Tibial artery (tissue), 4 donors: ENCODE results near the gene DIDO1.

ENCODE experiments used
- DNase-seq, 2 donors: peaks; one replicate each; pipeline ENCODE4 v3.0.0-alpha.2; 2019
- H3K27ac ChIP-seq, 2 donors: fragments of 200-600 bp; sonication (generic) in 1 of 2; 1 replicate in 1 of 2; 2 replicates in 1 of 2; pipeline ENCODE4 v1.5.1; 2018 to 2019; ENCODE audit warnings: mild to moderate bottlenecking in 1 of 2
- H3K27me3 ChIP-seq, 2 donors: fragments of 200-600 bp; sonication (generic) in 1 of 2; one replicate each; pipeline versions ENCODE4 v1.5.1 to v1.6.0; 2016 to 2019
- H3K36me3 ChIP-seq, 3 donors: fragments of 200-600 bp; sonication (generic) in 2 of 3; one replicate each; pipeline ENCODE4 v1.5.1; 2016 to 2019; ENCODE audit warnings: mild to moderate bottlenecking in 2 of 3
- H3K4me1 ChIP-seq, 4 donors: fragments of 200-600 bp; sonication (generic) in 2 of 4; 1 replicate in 3 of 4; 2 replicates in 1 of 4; pipeline ENCODE4 v1.5.1; 2016 to 2019
- H3K4me3 ChIP-seq, 2 donors: fragments of 200-600 bp; sonication (generic) in 1 of 2; 1 replicate in 1 of 2; 2 replicates in 1 of 2; pipeline ENCODE4 v1.5.1; 2018 to 2019; ENCODE audit warnings: mild to moderate bottlenecking in 2 of 2
- H3K9me3 ChIP-seq, 3 donors: fragments of 200-600 bp; sonication (generic) in 1 of 3; one replicate each; pipeline ENCODE4 v1.5.1; 2016 to 2019
- intact Hi-C: fragments of 100-400 bp; cut with DNase I; formaldehyde crosslinking; loops from one replicate; pipeline ENCODE4 v1.15.0; 2023; ENCODE audit warnings: low total_unique reads
- TF ChIP-seq, protein P1 (sequence below), 2 experiments: fragments of 200-600 bp in 1 of 2; fragments of 450-650 bp in 1 of 2; IDR thresholded peaks; one replicate each; pipeline ENCODE4 v1.5.1; 2017 to 2019; ENCODE audit warnings: antibody characterized with exemption in 2 of 2, mild to moderate bottlenecking in 1 of 2, moderate library complexity in 1 of 2

DIDO1 gene

DNA sequence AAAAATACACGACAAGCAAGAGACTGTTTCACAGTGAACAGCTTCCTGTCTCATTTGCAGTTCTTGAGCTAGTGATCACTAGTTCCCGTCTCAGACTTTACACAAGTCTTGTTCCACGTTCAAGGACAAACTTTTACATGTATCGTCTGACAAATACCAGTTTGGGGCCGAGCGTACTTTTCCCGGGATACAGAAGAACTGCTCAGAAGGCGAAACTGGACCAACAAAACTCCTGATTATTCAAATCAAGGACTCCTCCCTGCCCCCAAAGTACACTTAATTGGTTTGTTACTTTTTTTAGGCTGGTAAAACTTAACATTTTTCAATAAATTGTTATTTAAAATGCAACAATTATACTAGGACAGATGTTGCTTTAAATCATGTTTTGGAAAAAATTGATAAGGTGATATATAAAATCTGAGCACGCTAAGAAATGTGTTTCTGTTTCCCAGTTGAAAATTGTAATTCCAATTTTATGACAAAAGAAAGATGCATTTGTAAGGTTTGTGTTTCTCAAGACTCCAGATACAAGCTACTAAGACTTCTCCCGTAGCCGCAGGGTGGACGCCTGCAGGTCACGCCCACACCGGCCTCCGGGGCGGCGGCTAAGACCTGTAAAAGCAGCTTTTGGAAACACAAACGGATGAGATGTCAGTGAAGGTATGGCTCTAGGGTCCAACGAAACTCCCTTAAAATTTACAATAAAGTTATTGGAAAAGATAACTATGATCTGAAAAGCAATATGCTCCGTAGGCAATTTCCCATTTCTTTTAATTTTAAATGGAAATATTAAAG lies 47.9 kb downstream of the DIDO1 start:
- Histone ChIP-seq H3K27ac (no peak overlapping the region), H3K4me3 (no peak overlapping the region), H3K27me3 (no peaks in the 10 kb centered on the region), H3K9me3 (no peaks in the 10 kb centered on the region), H3K36me3 (peaks cover 17 to 30% (median 22%) of the 10 kb centered on the region in 3 donors), H3K4me1 (peaks cover 5 to 21% (median 20%) of the 10 kb centered on the region in 4 donors)
- TF ChIP-seq, protein P1, sequence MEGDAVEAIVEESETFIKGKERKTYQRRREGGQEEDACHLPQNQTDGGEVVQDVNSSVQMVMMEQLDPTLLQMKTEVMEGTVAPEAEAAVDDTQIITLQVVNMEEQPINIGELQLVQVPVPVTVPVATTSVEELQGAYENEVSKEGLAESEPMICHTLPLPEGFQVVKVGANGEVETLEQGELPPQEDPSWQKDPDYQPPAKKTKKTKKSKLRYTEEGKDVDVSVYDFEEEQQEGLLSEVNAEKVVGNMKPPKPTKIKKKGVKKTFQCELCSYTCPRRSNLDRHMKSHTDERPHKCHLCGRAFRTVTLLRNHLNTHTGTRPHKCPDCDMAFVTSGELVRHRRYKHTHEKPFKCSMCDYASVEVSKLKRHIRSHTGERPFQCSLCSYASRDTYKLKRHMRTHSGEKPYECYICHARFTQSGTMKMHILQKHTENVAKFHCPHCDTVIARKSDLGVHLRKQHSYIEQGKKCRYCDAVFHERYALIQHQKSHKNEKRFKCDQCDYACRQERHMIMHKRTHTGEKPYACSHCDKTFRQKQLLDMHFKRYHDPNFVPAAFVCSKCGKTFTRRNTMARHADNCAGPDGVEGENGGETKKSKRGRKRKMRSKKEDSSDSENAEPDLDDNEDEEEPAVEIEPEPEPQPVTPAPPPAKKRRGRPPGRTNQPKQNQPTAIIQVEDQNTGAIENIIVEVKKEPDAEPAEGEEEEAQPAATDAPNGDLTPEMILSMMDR (IDR thresholded peaks at IDR 0.05): no peak
- no peak for DNase-seq
- intact Hi-C loops: loop anchor here (10.0 kb wide), 2 partner anchors 56 to 126 kb away; partner anchors contain the start of genes BHLHE23 and GID8

DNA sequence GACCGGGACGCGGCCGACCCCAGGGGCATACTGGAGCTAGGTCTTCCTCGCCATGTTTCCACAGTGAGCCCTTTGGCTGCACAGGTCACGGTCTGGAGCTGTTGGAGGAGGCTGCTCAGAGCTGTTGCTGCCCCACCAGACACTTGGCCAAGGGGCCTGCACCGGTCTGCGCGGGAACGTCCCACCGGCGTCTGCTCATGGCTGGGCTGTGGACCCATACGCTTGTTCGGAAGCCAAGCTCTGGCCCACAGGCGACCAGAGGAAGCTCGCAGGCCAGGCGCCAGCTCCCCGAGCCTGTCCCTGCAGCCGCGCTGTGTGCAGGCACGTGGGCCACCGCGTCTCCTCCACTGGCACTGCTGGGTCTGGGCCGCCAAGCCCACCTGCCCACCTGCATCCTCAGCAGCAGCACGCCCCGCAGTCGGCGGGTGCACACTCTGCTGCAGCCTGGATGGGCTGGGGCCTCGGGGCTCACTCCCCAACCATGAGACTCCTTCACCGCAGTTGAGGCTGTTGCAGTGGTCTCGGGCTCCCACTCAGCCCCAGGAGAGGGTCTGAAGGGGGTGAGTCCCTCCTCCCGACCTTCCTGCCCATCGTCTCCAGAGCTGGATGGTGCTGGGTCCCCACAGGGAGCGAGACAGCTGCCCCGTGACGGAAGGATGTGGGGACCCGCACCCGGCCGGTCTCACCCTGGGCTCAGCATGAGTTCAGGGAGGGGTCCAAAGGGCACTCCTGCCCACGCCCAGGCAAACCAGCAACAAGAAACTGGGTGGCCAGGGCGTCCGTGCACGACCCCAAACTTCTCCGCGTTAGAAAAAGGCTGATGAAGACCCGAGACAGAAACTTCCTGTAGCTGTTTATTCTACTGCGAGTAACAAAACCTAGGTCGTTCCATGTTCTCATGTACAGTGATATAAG lies 49.1 kb downstream of the DIDO1 start:
- intact Hi-C loops: loop anchor here (10.0 kb wide), 2 partner anchors 58 to 128 kb away; partner anchors contain the start of genes BHLHE23 and GID8
- peak overlapping the region; percentile 77 to 79 for H3K27ac ChIP-seq

GRCh38 chr20:62876501-62876901 lies 49.8 kb downstream of the DIDO1 start:
- no peaks in the 10 kb centered on the region for H3K27me3 ChIP-seq
- peaks cover 5 to 21% (median 20%) of the 10 kb centered on the region in 4 donors for H3K4me1 ChIP-seq
- no peak overlapping the region for H3K4me3 ChIP-seq
- TF ChIP-seq, protein P1 (IDR thresholded peaks at IDR 0.05): no peak
- peaks cover 11 to 24% (median 15%) of the 10 kb centered on the region in 3 donors for H3K36me3 ChIP-seq
- peak overlapping the region; percentile 77 to 79 for H3K27ac ChIP-seq
- H3K9me3 ChIP-seq: no peaks in the 10 kb centered on the region
- intact Hi-C loops: loop anchor here (10.0 kb wide), 2 partner anchors 58 to 128 kb away; partner anchors contain the start of genes BHLHE23 and GID8
- DNase-seq: no peak

More for the DNA sequence above, 49.1 kb downstream of the DIDO1 start:
- Histone ChIP-seq H3K36me3 (peaks cover 17 to 30% (median 22%) of the 10 kb centered on the region in 3 donors), H3K9me3 (no peaks in the 10 kb centered on the region), H3K4me3 (no peak overlapping the region), H3K27me3 (no peaks in the 10 kb centered on the region), H3K4me1 (peaks cover 5 to 21% (median 20%) of the 10 kb centered on the region in 4 donors)
- peak; percentile 83 to 93 for DNase-seq
- TF ChIP-seq, protein P1 (IDR thresholded peaks at IDR 0.05): no peak

GRCh38 chr20:62875419-62876361 lies 50.6 kb downstream of the DIDO1 start:
- TF ChIP-seq, protein P1 (IDR thresholded peaks at IDR 0.05): peak; percentile 48 to 58
- Histone ChIP-seq H3K4me1 (peaks cover 5 to 21% (median 20%) of the 10 kb centered on the region in 4 donors), H3K27me3 (no peaks in the 10 kb centered on the region), H3K4me3 (peak overlapping the region in 1 of 2 donors; percentile 16), H3K36me3 (peaks cover 3 to 16% (median 7%) of the 10 kb centered on the region in 3 donors), H3K27ac (peak overlapping the region; percentile 77 to 79), H3K9me3 (no peaks in the 10 kb centered on the region)
- intact Hi-C loops: loop anchor here (10.0 kb wide), 2 partner anchors 59 to 129 kb away; partner anchors contain the start of genes BHLHE23 and GID8
- peak; percentile 87 to 91 for DNase-seq
